Measurements from ENCODE around the gene ARHGAP24.

Gene ARHGAP24

GRCh38 chr4:85520765-85521749 lies 46.1 kb downstream of the ARHGAP24 start:
- DNase-seq: no peak

- no peak for DNase-seq
Observed at GRCh38 chr4:85522277-85522676, 47.3 kb downstream of the ARHGAP24 start.

- DNase-seq: no peak
Observed at GRCh38 chr4:85522836-85523235, 47.9 kb downstream of the ARHGAP24 start.

- DNase-seq: no peak
Observed at GRCh38 chr4:85527815-85528214, 52.9 kb downstream of the ARHGAP24 start.

GRCh38 chr4:85531560-85532341 lies 56.8 kb downstream of the ARHGAP24 start:
- no peak for DNase-seq

GRCh38 chr4:85534120-85534519 lies 59.2 kb downstream of the ARHGAP24 start:
- no peak for DNase-seq

- DNase-seq: no peak
Observed at GRCh38 chr4:85543832-85544231, 68.9 kb downstream of the ARHGAP24 start.

- DNase-seq: no peak
Observed at GRCh38 chr4:85544751-85545150, 69.8 kb downstream of the ARHGAP24 start.

- no peak for DNase-seq
Observed at GRCh38 chr4:85548116-85548515, 73.2 kb downstream of the ARHGAP24 start.

- DNase-seq: no peak
Observed at GRCh38 chr4:85548841-85549240, 73.9 kb downstream of the ARHGAP24 start.

GRCh38 chr4:85555206-85555605 lies 80.3 kb downstream of the ARHGAP24 start:
- no peak for DNase-seq

- no peak for DNase-seq
Observed at GRCh38 chr4:85556283-85556682, 81.3 kb downstream of the ARHGAP24 start.

GRCh38 chr4:85557016-85557901 lies 82.3 kb downstream of the ARHGAP24 start:
- no peak for DNase-seq

- no peak for DNase-seq
Observed at GRCh38 chr4:85565761-85566480, 91.0 kb downstream of the ARHGAP24 start.

GRCh38 chr4:85569730-85570299 lies 94.9 kb downstream of the ARHGAP24 start:
- DNase-seq: no peak

- no peak for DNase-seq
Observed at GRCh38 chr4:85570388-85570787, 95.4 kb downstream of the ARHGAP24 start.

GRCh38 chr4:85571008-85571407 lies 96.1 kb downstream of the ARHGAP24 start:
- DNase-seq: no peak

- DNase-seq: no peak
Observed at GRCh38 chr4:85573270-85573669, 98.3 kb downstream of the ARHGAP24 start.

GRCh38 chr4:85577307-85577706 lies 102.4 kb downstream of the ARHGAP24 start:
- no peak for DNase-seq

- DNase-seq: no peak
Observed at GRCh38 chr4:85579942-85580341, 105.0 kb downstream of the ARHGAP24 start.

GRCh38 chr4:85580489-85580888 lies 105.5 kb downstream of the ARHGAP24 start:
- DNase-seq: no peak

- DNase-seq: no peak
Observed at GRCh38 chr4:85587952-85588351, 113.0 kb downstream of the ARHGAP24 start.
